Mucosa of rectum (tissue), 2 donors: Measurements from ENCODE around the gene L3MBTL4.

Experiments used
- H3K27ac ChIP-seq, 2 donors: one replicate each; pipeline ENCODE4 v1.7.0; 2013; ENCODE audit warnings: inconsistent platforms in 2 of 2, low read depth in 2 of 2, low read length in 2 of 2
- H3K27me3 ChIP-seq, 2 donors: one replicate each; pipeline ENCODE4 v1.7.0; 2013; ENCODE audit warnings: low read length in 2 of 2; ENCODE audit not compliant: control insufficient read depth in 2 of 2, insufficient read depth in 2 of 2
- H3K36me3 ChIP-seq, 2 donors: one replicate each; pipeline ENCODE4 v1.7.0; 2013; ENCODE audit warnings: low read length in 2 of 2; ENCODE audit not compliant: control insufficient read depth in 2 of 2, insufficient read depth in 2 of 2
- H3K4me1 ChIP-seq, 2 donors: one replicate each; pipeline ENCODE4 v1.7.0; 2013; ENCODE audit warnings: low read length in 2 of 2, mild to moderate bottlenecking in 1 of 2; ENCODE audit not compliant: control insufficient read depth in 2 of 2, insufficient read depth in 2 of 2
- H3K4me3 ChIP-seq, 2 donors: one replicate each; pipeline ENCODE4 v1.7.0; 2013; ENCODE audit warnings: low read length in 2 of 2
- H3K9ac ChIP-seq, 2 donors: one replicate each; pipeline ENCODE4 v1.7.0; 2013; ENCODE audit warnings: low read length in 2 of 2, low read depth in 1 of 2, mild to moderate bottlenecking in 1 of 2
- H3K9me3 ChIP-seq, 2 donors: one replicate each; pipeline ENCODE4 v1.7.0; 2013; ENCODE audit warnings: low read length in 2 of 2; ENCODE audit not compliant: control insufficient read depth in 2 of 2
- donor health status: healthy.
- donor health status: Normal muscosa, but diverticular disease.

Gene L3MBTL4

DNA sequence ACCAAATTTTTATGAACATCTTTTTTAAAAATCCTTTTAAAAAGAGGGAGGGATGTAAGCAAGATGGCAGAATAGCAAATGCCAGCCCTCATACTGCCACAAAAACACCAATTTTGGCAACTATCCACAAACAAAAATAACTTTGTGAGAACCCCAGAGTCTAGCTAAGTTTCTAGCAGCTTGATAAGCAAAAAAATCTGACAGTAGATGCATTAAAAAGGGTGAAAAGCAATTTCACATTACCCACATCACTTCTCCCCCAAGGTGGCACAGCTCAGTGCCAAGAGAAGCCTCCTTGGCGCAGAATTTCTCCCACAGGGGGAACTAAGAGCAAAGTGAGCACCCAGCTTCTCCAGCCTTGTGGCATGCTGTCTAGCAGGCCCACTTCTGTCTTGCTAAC lies 74.6 kb downstream of the L3MBTL4 start:
- H3K9ac ChIP-seq = no peak overlapping the region
- H3K4me3 ChIP-seq = no peak overlapping the region
- H3K36me3 ChIP-seq = no peaks in the 10 kb centered on the region
- no peaks in the 10 kb centered on the region for H3K27me3 ChIP-seq
- no peak overlapping the region for H3K27ac ChIP-seq
- no peaks in the 10 kb centered on the region for H3K4me1 ChIP-seq
- peaks cover 0 to 3% of the 10 kb centered on the region in 2 donors for H3K9me3 ChIP-seq

DNA sequence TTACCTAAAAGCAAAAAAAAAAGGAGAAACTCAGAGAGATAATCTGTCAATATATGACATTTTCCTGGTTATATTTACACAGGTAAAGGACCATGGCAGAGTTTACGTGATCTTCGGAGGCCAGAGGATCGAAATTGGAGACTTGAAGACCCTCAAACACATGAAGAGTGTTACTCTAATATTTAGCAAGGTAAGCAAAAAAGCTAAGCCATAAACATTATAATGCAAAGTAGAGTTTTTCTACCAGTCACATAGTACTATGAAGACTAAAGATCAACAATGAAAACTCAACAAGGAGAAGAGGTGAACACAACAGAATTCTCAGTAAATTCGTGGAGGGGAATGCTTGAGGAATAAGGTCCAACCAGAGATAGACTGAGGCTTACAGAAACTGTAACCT lies 78.5 kb downstream of the L3MBTL4 start:
- no peaks in the 10 kb centered on the region for H3K36me3 ChIP-seq
- no peaks in the 10 kb centered on the region for H3K9me3 ChIP-seq
- H3K27ac ChIP-seq = no peak overlapping the region
- H3K27me3 ChIP-seq = no peaks in the 10 kb centered on the region
- no peak overlapping the region for H3K4me3 ChIP-seq
- H3K9ac ChIP-seq = no peak overlapping the region
- H3K4me1 ChIP-seq = no peaks in the 10 kb centered on the region

DNA sequence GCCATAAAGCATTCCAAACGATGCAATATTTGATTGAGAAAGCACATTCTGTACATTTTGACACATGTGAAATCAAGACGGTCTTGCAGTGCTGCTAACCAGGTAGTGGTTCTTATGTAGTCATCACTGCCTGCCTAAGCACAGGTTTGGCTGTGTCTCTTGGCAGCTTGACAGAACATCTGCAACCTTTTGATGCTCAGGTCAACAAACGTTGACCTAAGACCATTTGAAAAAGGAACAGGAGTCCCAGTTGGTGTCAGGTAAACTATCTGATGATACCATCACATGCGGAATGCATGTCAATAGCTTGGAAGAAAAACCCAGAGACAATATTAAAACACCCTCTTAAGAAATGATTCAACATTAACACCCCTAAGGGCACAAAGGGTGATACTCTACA lies 80.7 kb downstream of the L3MBTL4 start:
- H3K27me3 ChIP-seq = no peaks in the 10 kb centered on the region
- H3K4me1 ChIP-seq = no peaks in the 10 kb centered on the region
- H3K9ac ChIP-seq = no peak overlapping the region
- H3K36me3 ChIP-seq = no peaks in the 10 kb centered on the region
- H3K4me3 ChIP-seq = no peak overlapping the region
- no peaks in the 10 kb centered on the region for H3K9me3 ChIP-seq
- H3K27ac ChIP-seq = no peak overlapping the region

DNA sequence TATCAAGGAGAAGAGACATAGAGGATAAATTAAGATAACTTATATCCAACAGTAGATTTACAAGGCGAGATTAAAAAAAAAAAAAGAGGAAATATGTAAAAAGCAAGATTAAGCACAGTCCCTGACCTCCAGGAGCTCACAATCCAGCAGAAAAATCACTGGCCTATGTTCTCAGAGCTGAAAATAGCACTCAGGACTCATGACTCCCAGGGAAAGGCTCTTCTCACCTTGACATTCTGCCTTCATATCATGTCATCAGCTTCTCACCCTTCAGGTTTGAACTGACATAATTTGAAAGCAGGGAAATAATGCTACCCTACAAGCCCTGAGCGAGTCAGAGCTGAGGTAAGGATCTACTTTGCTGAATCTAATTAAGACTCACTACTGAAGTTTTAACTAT lies 82.8 kb downstream of the L3MBTL4 start:
- Histone ChIP-seq H3K4me3 (no peak overlapping the region), H3K9me3 (no peaks in the 10 kb centered on the region), H3K36me3 (no peaks in the 10 kb centered on the region), H3K9ac (no peak overlapping the region), H3K27me3 (no peaks in the 10 kb centered on the region), H3K4me1 (no peaks in the 10 kb centered on the region), H3K27ac (no peak overlapping the region)

DNA sequence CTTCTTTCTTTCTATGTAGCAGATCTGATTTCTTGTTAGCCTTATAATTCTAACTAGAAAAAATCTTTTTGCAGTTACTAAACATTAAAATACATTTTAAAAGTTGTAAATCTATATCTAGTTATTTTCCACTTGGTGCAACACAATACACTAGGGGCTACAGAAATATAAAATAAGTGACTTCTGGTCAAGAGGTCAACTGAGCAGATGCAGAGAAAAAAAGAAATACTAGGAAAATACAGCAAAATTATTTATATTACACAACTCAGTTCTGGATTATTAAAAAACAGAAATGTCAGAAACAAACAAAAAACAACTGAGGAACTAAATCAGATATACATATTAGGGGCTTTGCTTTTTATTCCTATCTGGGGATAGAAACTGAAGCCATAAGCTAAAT lies 83.9 kb downstream of the L3MBTL4 start:
- Histone ChIP-seq H3K36me3 (no peaks in the 10 kb centered on the region), H3K9ac (no peak overlapping the region), H3K27ac (no peak overlapping the region), H3K4me3 (no peak overlapping the region), H3K9me3 (no peaks in the 10 kb centered on the region), H3K27me3 (no peaks in the 10 kb centered on the region), H3K4me1 (no peaks in the 10 kb centered on the region)

DNA sequence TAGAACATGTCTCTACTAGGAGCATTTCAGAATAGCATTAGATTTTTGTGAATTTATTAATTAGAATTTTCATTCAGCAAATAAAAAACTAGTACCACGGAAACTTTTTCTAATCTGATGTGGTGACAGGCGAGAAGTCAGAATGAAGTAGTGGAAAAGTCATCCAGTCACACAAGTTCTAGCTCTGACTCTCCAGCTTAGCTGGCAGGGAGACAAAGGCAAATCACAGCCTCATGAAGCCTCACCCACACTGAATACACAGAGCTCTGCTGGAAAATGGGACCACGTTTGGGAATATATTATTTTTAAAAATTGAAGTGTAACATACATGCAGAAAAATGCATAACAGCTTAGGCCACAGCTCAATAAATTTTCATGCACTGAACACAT lies 86.1 kb downstream of the L3MBTL4 start:
- Histone ChIP-seq H3K9me3 (no peaks in the 10 kb centered on the region), H3K4me3 (no peak overlapping the region), H3K27me3 (no peaks in the 10 kb centered on the region), H3K27ac (no peak overlapping the region), H3K36me3 (no peaks in the 10 kb centered on the region), H3K9ac (no peak overlapping the region), H3K4me1 (no peaks in the 10 kb centered on the region)

DNA sequence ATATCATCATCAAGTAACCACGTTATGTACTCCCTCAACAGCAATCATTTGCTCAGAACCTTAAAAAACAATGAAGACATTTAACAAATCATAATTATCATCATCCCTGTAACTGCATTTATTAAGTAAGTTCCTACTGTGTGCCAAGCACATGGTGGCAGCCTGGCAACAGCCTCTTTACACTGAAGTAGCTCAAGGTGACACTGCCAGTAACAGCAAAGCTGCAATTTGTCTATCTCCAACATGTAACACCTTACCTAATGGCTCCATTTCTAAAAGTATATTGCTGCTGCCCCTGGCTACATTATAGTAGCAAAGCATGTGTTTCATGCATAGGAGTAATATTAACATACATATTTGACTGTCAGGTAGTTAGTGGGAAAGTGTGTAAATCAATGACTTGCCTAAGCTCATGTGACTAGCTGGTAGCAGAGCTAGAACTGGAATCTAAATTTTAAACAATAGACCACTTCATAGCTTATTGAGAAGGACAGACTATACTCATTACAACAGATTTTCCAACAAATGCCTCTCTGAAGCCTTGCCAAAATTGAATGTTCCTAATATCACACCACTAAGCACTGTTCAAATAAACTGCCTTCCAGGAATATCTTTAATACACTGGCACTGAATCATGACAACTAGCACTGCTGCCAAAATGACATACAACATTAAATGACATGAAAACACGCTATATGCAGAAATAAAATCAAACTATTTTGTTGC lies 86.7 kb downstream of the L3MBTL4 start:
- Histone ChIP-seq H3K27ac (no peak overlapping the region), H3K9me3 (peaks cover 0 to 5% of the 10 kb centered on the region in 2 donors), H3K4me1 (no peaks in the 10 kb centered on the region), H3K9ac (no peak overlapping the region), H3K27me3 (no peaks in the 10 kb centered on the region), H3K36me3 (no peaks in the 10 kb centered on the region), H3K4me3 (no peak overlapping the region)

DNA sequence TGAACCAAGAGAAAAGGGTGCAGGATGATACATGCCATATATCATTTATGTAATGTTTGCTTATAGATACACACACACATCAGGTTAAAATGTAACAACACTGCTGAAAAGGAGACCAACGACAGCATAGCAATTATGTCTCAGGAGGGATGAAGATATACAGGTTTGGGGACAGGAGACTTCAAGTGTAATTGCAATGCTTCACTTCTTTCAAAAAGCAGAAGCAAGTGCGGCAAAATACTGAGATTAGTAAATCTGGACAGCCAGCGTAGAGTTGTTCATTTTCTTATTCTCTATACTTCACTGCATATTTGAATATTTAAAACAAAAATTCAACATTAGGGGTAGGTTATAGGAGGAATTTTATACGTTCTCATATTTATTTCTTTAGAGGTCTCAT lies 87.2 kb downstream of the L3MBTL4 start:
- no peak overlapping the region for H3K9ac ChIP-seq
- H3K4me3 ChIP-seq = no peak overlapping the region
- no peaks in the 10 kb centered on the region for H3K36me3 ChIP-seq
- no peaks in the 10 kb centered on the region for H3K4me1 ChIP-seq
- no peaks in the 10 kb centered on the region for H3K27me3 ChIP-seq
- H3K9me3 ChIP-seq = peaks cover 0 to 5% of the 10 kb centered on the region in 2 donors
- no peak overlapping the region for H3K27ac ChIP-seq

DNA sequence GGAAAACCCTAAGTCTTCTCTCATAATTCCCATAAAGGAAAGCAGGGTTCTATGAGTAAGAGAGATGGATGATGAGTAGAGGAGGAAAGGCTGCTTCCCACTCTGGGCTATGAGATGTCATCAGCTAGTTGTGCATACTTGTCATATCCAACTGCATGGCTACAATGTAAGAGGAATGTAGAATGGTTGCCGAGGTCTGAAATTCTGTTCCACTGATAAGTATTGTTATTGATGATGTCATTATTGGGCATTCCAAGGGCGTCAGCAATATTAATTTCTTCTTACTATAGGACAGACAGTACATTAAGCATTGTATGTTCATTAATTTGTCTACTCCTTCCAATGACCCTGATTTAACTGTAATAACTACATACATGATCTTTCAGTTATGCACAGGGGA lies 88.1 kb downstream of the L3MBTL4 start:
- peaks cover 0 to 5% of the 10 kb centered on the region in 2 donors for H3K9me3 ChIP-seq
- no peaks in the 10 kb centered on the region for H3K36me3 ChIP-seq
- no peak overlapping the region for H3K4me3 ChIP-seq
- no peaks in the 10 kb centered on the region for H3K27me3 ChIP-seq
- H3K9ac ChIP-seq = no peak overlapping the region
- no peak overlapping the region for H3K27ac ChIP-seq
- no peaks in the 10 kb centered on the region for H3K4me1 ChIP-seq

DNA sequence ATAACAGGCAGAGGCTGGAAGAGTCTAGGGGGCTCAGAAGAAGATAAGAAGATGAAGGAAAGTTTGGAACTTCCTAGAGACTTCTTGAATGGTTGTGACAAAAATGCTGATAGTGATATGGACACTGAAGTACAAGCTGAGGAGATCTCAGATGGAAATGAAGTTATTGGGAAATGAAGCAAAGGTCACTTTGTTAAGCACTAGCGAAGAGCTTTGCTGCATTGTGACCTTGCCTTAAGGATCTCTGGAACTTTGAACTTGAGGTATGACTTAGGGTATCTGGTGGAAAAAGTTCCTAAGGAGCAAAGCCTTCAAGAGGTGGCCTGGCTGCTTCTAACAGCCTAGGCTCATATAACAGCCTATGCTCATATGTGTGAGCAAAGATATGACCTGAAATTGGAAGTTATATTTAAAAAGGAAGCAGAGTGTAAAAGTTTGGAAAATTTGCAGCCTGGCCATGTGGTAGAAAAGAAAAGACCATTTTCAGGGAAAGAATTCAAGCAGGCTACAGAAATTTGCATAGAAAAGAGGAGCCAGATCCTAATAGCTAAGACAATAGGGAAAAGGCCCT lies 91.3 kb downstream of the L3MBTL4 start:
- H3K27me3 ChIP-seq = no peaks in the 10 kb centered on the region
- H3K4me3 ChIP-seq = no peak overlapping the region
- no peaks in the 10 kb centered on the region for H3K4me1 ChIP-seq
- H3K9me3 ChIP-seq = peaks cover 0 to 5% of the 10 kb centered on the region in 2 donors
- no peak overlapping the region for H3K27ac ChIP-seq
- no peak overlapping the region for H3K9ac ChIP-seq
- H3K36me3 ChIP-seq = no peaks in the 10 kb centered on the region
